A673 (cell line): ENCODE measurements around the gene DMAC2. TPM values are rescaled to one million over a fixed set of nuclear protein-coding genes. Genes with fewer than 3 reads are reported as not detected.

Experiments used
- BruUV-seq: library from RNA; stranded (reverse); fragments of 400-500 nt; replicated peaks from 2 replicates; lab custom pipeline; 2021; lab: Mats Ljungman, UMichigan
- CTCF ChIA-PET: fragments of 300-600 bp; sonication (Branson Sonifier 250); formaldehyde crosslinking; loops from one replicate; lab custom pipeline; 2022; ENCODE audit warnings: antibody characterized with exemption; lab: Charles Lee
- POLR2A ChIA-PET: fragments of 300-600 bp; sonication (Branson Sonifier 250); formaldehyde crosslinking; loops from one replicate; lab custom pipeline; 2022; ENCODE audit warnings: antibody characterized with exemption; ENCODE audit not compliant: low non-redundant PET; lab: Charles Lee
- DNase-seq: peaks from one replicate; pipeline ENCODE4 v3.0.0-alpha.2; 2015; ENCODE audit warnings: low spot score
- H3K27ac ChIP-seq: fragments of 200-600 bp; sonication (generic); 2 replicates; pipeline ENCODE4 v1.5.1; 2016; ENCODE audit warnings: mixed run types, low read depth, mild to moderate bottlenecking, mixed read lengths, antibody characterized with exemption, low read length; ENCODE audit not compliant: poor library complexity, severe bottlenecking
- H3K27me3 ChIP-seq: fragments of 200-600 bp; sonication (generic); replicated peaks from 2 replicates; pipeline ENCODE4 v1.6.1; 2017; ENCODE audit warnings: mixed run types, low read depth, mild to moderate bottlenecking, mixed read lengths, antibody characterized with exemption, low read length; ENCODE audit not compliant: insufficient read depth, poor library complexity
- H3K36me3 ChIP-seq: fragments of 200-600 bp; sonication (generic); 2 replicates; pipeline ENCODE4 v1.6.1; 2016; ENCODE audit warnings: mixed run types, mild to moderate bottlenecking, mixed read lengths, antibody characterized with exemption, low read length; ENCODE audit not compliant: insufficient read depth, poor library complexity, severe bottlenecking
- H3K4me1 ChIP-seq: fragments of 200-600 bp; sonication (generic); 2 replicates; pipeline ENCODE4 v1.6.1; 2017; ENCODE audit warnings: mixed run types, mild to moderate bottlenecking, mixed read lengths, antibody characterized with exemption, low read length; ENCODE audit not compliant: insufficient read depth, poor library complexity, severe bottlenecking
- H3K4me3 ChIP-seq: fragments of 200-600 bp; sonication (generic); 2 replicates; pipeline ENCODE4 v1.5.1; 2016; ENCODE audit warnings: low read depth, mixed run types, mild to moderate bottlenecking, mixed read lengths, low read length; ENCODE audit not compliant: poor library complexity, severe bottlenecking
- H3K9me3 ChIP-seq: fragments of 200-600 bp; sonication (generic); 2 replicates; pipeline ENCODE4 v1.6.1; 2016; ENCODE audit warnings: mixed run types, low read depth, mild to moderate bottlenecking, mixed read lengths, antibody characterized with exemption, low read length; ENCODE audit not compliant: poor library complexity, severe bottlenecking
- CTCF ChIP-seq: fragments of 300-800, 200-600 bp; sonication (generic); conservative IDR thresholded peaks from 2 replicates; pipeline ENCODE4 v1.5.1; 2017; ENCODE audit warnings: low read depth, mild to moderate bottlenecking, antibody characterized with exemption, low read length, moderate library complexity, mixed read lengths
- EZH2 ChIP-seq: fragments of 200-600 bp; sonication (generic); IDR thresholded peaks from 2 replicates; pipeline ENCODE4 v1.6.1; 2017; ENCODE audit warnings: borderline replicate concordance, low read depth, mild to moderate bottlenecking, mixed read lengths, antibody characterized with exemption, low read length; ENCODE audit not compliant: poor library complexity, severe bottlenecking
- intact Hi-C: fragments of 100-400 bp; cut with micrococcal nuclease; formaldehyde crosslinking; loops from one replicate; pipeline ENCODE4 v1.10.0; 2022; ENCODE audit not compliant: unreplicated experiment
- total RNA-seq: library from RNA; stranded (reverse); gene quantifications from 2 replicates; pipeline ENCODE4 v1.2.3, GENCODE V29; 2021

Gene DMAC2
- total RNA-seq, 1 experiment from 2014 or later, result 96.6 TPM

GRCh38 chr19:41434450-41434849 is 5.3 kb downstream of the DMAC2 start:
- intact Hi-C loops, result no loop called here
- H3K36me3 ChIP-seq, result peaks cover 10% of the 10 kb centered on the region
- no TSS peak for BruUV-seq

DNA sequence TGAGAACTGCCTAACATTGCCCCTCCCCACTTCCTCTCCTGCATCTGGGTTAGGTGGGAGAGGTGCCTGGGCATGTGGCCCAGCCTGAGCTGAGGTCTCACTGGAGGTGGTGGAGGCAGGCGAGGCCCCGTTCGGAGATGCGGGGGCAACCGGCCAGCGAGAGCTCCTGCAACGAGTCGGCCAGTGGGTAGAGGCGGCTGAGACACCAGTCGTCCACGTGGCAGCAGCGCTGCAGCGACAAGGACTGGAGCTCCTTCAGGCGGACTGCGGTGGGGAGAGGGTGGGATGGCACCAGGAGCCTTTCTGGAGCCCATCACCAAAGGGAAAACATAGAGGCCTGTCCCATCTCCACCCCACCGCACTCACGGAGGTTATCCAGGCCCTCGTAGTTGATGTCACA is 6.5 kb downstream of the DMAC2 start:
- H3K36me3 ChIP-seq, result peaks cover 14% of the 10 kb centered on the region
- H3K27me3 ChIP-seq, result no peaks in the 10 kb centered on the region
- TF ChIP-seq EZH2 (no peak), CTCF (no peak)
- ChIA-PET CTCF (no interaction called here), POLR2A (no interaction called here)
- H3K27ac ChIP-seq, result no peak overlapping the region
- DNase-seq, result no peak
- no TSS peak for BruUV-seq
- intact Hi-C loops, result no loop called here
- no peaks in the 10 kb centered on the region for H3K9me3 ChIP-seq
- H3K4me3 ChIP-seq, result no peak overlapping the region
- H3K4me1 ChIP-seq, result peaks cover 9% of the 10 kb centered on the region

More at GRCh38 chr19:41434450-41434849, 5.3 kb downstream of the DMAC2 start:
- no peak overlapping the region for H3K4me3 ChIP-seq
- CTCF ChIA-PET, result no interaction called here
- no peak for DNase-seq
- peaks cover 8% of the 10 kb centered on the region for H3K4me1 ChIP-seq
- no peaks in the 10 kb centered on the region for H3K9me3 ChIP-seq
- H3K27me3 ChIP-seq, result no peaks in the 10 kb centered on the region
- POLR2A ChIA-PET, result no interaction called here
- no peak for TF ChIP-seq EZH2
- TF ChIP-seq CTCF, result no peak
- no peak overlapping the region for H3K27ac ChIP-seq

- DNase-seq, result peak; percentile 36
- intact Hi-C loops, result no loop called here
- no peaks in the 10 kb centered on the region for H3K9me3 ChIP-seq
- no peak overlapping the region for H3K4me3 ChIP-seq
- H3K27ac ChIP-seq, result peak overlapping the region; percentile 26
- ChIA-PET POLR2A (no interaction called here), CTCF (interaction anchor here (0.5 to 0.6 kb wide), 2 partner anchors 8 to 70 kb away, joined by 4 to 5 read pairs; no protein-coding TSS in a partner anchor)
- TF ChIP-seq CTCF (peak; percentile 49), EZH2 (no peak)
- peaks cover 24% of the 10 kb centered on the region for H3K4me1 ChIP-seq
- TSS peak; percentile 60 for BruUV-seq
- no peaks in the 10 kb centered on the region for H3K27me3 ChIP-seq
- peaks cover 14% of the 10 kb centered on the region for H3K36me3 ChIP-seq
Measured at GRCh38 chr19:41431426-41432386, 8.0 kb downstream of the DMAC2 start.
